ENCODE data around the gene TBC1D26.
"Not testable (repeated sequence)": the region's sequence is repeated elsewhere in the genome, so short reads cannot be mapped to it uniquely, and the experiment has no call there.

The TBC1D26 gene

DNA sequence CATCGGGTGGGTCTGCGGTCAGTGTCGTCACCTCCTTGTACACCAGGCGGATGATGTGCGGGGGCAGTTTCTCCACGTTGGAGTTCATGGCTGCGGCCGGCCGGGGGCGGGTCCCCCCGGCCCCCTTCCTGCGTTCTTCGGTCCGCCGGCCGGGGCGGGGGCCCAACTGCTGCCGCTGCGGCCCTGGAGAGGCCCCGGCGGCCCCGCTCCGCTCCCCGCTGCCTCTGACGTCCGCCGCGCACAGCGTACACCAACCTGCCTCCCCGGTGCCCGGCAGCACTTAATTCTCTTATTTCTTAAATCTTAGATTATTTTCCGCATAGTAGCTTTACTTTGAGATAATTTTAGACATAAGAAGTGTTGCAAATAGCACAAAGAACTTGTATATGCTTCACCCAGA lies 27.3 kb upstream of the TBC1D26 start:
- not testable (repeated sequence) for H3K79me2 ChIP-seq (ENCODE audit: insufficient read depth, low read length); H3K4me2 ChIP-seq (ENCODE audit: low read depth, low read length, poor library complexity, severe bottlenecking); H3K9me2 ChIP-seq (replicated peaks; ENCODE audit: insufficient read depth, low read length); H3K4me3 ChIP-seq (ENCODE audit: insufficient read depth, low read length, poor library complexity, severe bottlenecking); H3K9ac ChIP-seq (ENCODE audit: low read length); H3F3A ChIP-seq (ENCODE audit: insufficient read depth); H2AFZ ChIP-seq (ENCODE audit: low read depth, low read length, severe bottlenecking); H3K27ac ChIP-seq (ENCODE audit: low read depth, low read length); H4K20me1 ChIP-seq (ENCODE audit: low read depth, low read length); H3K27me3 ChIP-seq (ENCODE audit: low read length)
- H3K36me3 ChIP-seq (ENCODE audit: low read length), result peaks cover 35% of the 10 kb centered on the region
- H3K9me3 ChIP-seq (ENCODE audit: insufficient read depth, low read length), result peaks cover 12% of the 10 kb centered on the region; the same call in 1 of the 2 replicates

DNA sequence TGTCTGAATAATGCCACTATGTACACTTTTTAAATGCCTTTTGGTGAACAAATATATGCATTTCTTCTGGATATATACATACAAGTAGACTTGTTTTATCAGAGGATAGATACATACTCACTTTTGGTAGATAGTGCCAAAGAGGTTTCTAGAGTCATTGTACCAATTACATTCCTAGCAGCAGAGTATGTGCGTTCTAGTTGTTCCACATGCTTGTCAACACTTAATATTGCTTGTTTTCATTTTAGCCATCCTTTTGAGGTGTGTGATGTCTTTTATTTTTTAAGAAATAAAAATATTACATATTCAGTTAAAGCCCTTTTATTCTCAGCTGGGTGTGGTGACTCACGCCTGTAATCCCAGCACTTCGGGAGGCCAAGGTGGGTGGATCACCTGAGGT lies 23.2 kb upstream of the TBC1D26 start:
- not testable (repeated sequence) for H3K27ac ChIP-seq (ENCODE audit: low read depth, low read length); H3K27me3 ChIP-seq (ENCODE audit: low read length); H3F3A ChIP-seq (ENCODE audit: insufficient read depth); H3K4me3 ChIP-seq (ENCODE audit: insufficient read depth, low read length, poor library complexity, severe bottlenecking); H3K9me2 ChIP-seq (replicated peaks; ENCODE audit: insufficient read depth, low read length); H3K4me2 ChIP-seq (ENCODE audit: low read depth, low read length, poor library complexity, severe bottlenecking); H3K79me2 ChIP-seq (ENCODE audit: insufficient read depth, low read length); H2AFZ ChIP-seq (ENCODE audit: low read depth, low read length, severe bottlenecking); H3K9ac ChIP-seq (ENCODE audit: low read length); H4K20me1 ChIP-seq (ENCODE audit: low read depth, low read length)
- H3K36me3 ChIP-seq (ENCODE audit: low read length), result peaks cover 39% of the 10 kb centered on the region
- peaks cover 12% of the 10 kb centered on the region; the same call in 1 of the 2 replicates for H3K9me3 ChIP-seq (ENCODE audit: insufficient read depth, low read length)

DNA sequence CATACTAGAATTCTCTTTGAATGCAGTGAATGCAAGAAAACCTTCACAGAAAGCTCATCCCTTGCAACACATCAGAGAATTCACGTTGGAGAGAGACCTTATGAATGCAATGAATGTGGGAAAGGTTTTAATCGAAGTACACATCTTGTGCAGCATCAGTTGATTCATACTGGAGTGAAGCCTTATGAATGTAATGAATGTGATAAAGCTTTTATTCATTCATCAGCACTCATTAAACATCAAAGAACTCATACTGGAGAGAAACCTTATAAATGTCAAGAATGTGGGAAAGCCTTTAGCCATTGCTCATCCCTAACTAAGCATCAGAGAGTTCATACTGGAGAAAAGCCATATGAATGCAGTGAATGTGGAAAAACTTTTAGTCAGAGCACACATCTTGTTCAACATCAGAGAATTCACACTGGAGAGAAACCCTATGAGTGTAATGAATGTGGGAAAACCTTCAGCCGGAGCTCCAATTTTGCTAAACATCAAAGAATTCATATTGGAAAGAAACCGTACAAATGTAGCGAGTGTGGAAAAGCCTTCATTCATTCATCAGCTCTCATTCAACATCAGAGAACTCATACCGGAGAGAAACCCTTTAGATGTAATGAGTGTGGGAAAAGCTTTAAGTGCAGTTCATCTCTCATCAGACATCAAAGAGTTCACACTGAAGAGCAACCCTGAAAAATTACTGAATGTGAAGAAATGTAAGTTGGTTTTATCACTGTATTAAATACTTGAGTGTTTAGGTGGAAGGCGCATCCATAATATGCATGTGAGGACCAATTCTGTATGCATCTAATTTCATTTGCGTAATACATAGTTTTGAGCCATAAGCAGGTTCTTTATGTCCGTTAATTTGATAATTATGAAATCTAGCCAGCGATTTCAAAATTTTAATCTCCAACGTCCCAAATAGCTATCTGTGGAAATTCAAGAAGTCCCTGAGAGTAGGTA lies 15.2 kb upstream of the TBC1D26 start:
- H3K4me3 ChIP-seq (ENCODE audit: insufficient read depth, low read length, poor library complexity, severe bottlenecking); H3K9ac ChIP-seq (ENCODE audit: low read length); H2AFZ ChIP-seq (ENCODE audit: low read depth, low read length, severe bottlenecking); H3K36me3 ChIP-seq (ENCODE audit: low read length); H3K4me2 ChIP-seq (ENCODE audit: low read depth, low read length, poor library complexity, severe bottlenecking); H3K79me2 ChIP-seq (ENCODE audit: insufficient read depth, low read length); H3K9me3 ChIP-seq (ENCODE audit: insufficient read depth, low read length); H3K27me3 ChIP-seq (ENCODE audit: low read length); H4K20me1 ChIP-seq (ENCODE audit: low read depth, low read length); H3K9me2 ChIP-seq (replicated peaks; ENCODE audit: insufficient read depth, low read length); H3K27ac ChIP-seq (ENCODE audit: low read depth, low read length); H3F3A ChIP-seq (ENCODE audit: insufficient read depth): not testable (repeated sequence)

DNA sequence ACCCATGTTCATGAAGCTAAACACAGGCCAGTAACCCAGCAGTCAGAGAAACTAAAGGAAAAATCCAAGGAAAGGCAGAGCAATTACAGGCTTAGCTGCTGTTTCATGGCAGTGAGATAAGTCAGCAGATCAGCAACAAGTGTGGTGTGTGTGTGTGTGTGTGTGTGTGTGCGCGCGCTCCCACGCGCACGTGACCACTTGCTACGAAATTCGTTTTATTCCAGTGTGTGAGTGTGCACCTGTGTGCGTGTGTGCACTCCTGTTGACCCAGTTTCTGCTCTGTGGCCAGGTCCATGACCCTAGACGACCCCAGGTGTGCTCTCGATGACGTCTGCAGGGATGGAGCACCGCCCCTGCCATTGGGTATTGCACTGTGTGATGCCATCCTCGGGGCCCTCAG lies 1.5 kb upstream of the TBC1D26 start:
- not testable (repeated sequence) for H4K20me1 ChIP-seq (ENCODE audit: low read depth, low read length); H3K27me3 ChIP-seq (ENCODE audit: low read length); H3F3A ChIP-seq (ENCODE audit: insufficient read depth); H3K27ac ChIP-seq (ENCODE audit: low read depth, low read length); H3K9me3 ChIP-seq (ENCODE audit: insufficient read depth, low read length); H3K9ac ChIP-seq (ENCODE audit: low read length); H3K4me3 ChIP-seq (ENCODE audit: insufficient read depth, low read length, poor library complexity, severe bottlenecking); H3K36me3 ChIP-seq (ENCODE audit: low read length); H3K4me2 ChIP-seq (ENCODE audit: low read depth, low read length, poor library complexity, severe bottlenecking); H3K9me2 ChIP-seq (replicated peaks; ENCODE audit: insufficient read depth, low read length); H2AFZ ChIP-seq (ENCODE audit: low read depth, low read length, severe bottlenecking); H3K79me2 ChIP-seq (ENCODE audit: insufficient read depth, low read length)

DNA sequence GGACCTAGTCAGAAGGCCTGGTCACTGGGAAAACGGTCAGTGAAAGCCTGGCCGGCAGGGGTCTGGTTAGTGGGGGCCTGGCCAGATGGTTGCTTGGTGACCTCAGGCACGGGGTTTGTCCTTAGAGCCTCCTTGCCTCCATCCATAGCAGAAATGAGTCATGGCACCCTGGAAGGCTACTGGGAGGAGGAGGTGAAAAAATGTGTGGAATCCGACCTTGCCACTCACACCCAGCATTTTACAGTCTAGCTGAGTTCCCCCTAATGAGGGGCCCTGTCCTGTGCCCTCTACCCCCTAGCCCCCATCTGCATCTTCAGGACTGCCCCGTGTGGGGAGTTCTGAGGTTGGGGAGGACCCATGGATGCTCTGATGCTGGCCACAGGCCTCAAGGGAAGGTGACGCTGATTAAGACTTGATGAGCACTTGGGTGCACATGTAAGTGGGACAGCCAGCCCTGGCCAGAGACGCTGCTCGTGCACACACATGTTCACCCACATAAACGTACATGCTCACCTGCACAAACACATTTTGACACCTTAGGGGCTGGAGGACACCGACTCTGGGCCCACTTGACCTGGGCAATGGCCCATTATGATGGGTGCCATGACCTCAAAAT lies 1.2 kb downstream of the TBC1D26 start:
- H2AFZ ChIP-seq (ENCODE audit: low read depth, low read length, severe bottlenecking); H3K4me2 ChIP-seq (ENCODE audit: low read depth, low read length, poor library complexity, severe bottlenecking); H3K9ac ChIP-seq (ENCODE audit: low read length); H3K4me3 ChIP-seq (ENCODE audit: insufficient read depth, low read length, poor library complexity, severe bottlenecking); H3F3A ChIP-seq (ENCODE audit: insufficient read depth); H3K79me2 ChIP-seq (ENCODE audit: insufficient read depth, low read length); H3K9me2 ChIP-seq (replicated peaks; ENCODE audit: insufficient read depth, low read length); H4K20me1 ChIP-seq (ENCODE audit: low read depth, low read length); H3K27ac ChIP-seq (ENCODE audit: low read depth, low read length); H3K9me3 ChIP-seq (ENCODE audit: insufficient read depth, low read length); H3K36me3 ChIP-seq (ENCODE audit: low read length); H3K27me3 ChIP-seq (ENCODE audit: low read length): not testable (repeated sequence)

DNA sequence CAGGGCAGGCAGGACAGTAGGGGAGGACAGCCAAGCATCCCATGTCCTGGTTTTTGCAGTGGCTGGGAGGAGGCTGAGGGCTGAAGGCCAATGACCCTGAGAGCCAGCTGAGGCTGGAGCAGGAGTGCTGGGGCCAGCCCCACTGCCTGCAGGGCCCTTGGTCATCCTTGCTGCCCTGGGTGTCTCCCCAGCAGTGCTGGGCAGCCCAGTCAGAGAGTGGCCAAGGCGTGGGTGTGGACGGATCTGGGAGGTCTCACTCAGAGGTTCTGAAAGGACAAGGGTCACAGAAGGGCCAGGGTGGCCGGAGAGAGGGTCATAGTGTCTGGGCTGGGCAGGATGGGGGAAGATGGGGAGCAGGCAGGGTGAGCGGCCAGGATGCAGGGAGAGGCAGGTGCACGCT lies 4.5 kb downstream of the TBC1D26 start:
- not testable (repeated sequence) for H4K20me1 ChIP-seq (ENCODE audit: low read depth, low read length); H3K27me3 ChIP-seq (ENCODE audit: low read length); H3K79me2 ChIP-seq (ENCODE audit: insufficient read depth, low read length); H3F3A ChIP-seq (ENCODE audit: insufficient read depth); H3K9me3 ChIP-seq (ENCODE audit: insufficient read depth, low read length); H3K4me3 ChIP-seq (ENCODE audit: insufficient read depth, low read length, poor library complexity, severe bottlenecking); H3K27ac ChIP-seq (ENCODE audit: low read depth, low read length); H3K9ac ChIP-seq (ENCODE audit: low read length); H3K9me2 ChIP-seq (replicated peaks; ENCODE audit: insufficient read depth, low read length); H2AFZ ChIP-seq (ENCODE audit: low read depth, low read length, severe bottlenecking); H3K36me3 ChIP-seq (ENCODE audit: low read length); H3K4me2 ChIP-seq (ENCODE audit: low read depth, low read length, poor library complexity, severe bottlenecking)
